PC-9 (cell line): ENCODE measurements around the gene ARHGAP35.

Experiments
- EZH2 ChIP-seq: fragments of 200-600 bp; sonication (generic); IDR thresholded peaks from 2 replicates; pipeline ENCODE4 v1.8.0; 2017; ENCODE audit warnings: antibody characterized with exemption, low read depth
- TF ChIP-seq, protein P1 (sequence below): fragments of 200-600 bp; sonication (generic); conservative IDR thresholded peaks from 2 replicates; pipeline ENCODE4 v1.6.1; 2017; ENCODE audit warnings: mixed run types, antibody characterized with exemption, mild to moderate bottlenecking, moderate library complexity

GRCh38 chr19:46842791-46843190, 18.0 kb upstream of the ARHGAP35 start:
- TF ChIP-seq, protein P1, sequence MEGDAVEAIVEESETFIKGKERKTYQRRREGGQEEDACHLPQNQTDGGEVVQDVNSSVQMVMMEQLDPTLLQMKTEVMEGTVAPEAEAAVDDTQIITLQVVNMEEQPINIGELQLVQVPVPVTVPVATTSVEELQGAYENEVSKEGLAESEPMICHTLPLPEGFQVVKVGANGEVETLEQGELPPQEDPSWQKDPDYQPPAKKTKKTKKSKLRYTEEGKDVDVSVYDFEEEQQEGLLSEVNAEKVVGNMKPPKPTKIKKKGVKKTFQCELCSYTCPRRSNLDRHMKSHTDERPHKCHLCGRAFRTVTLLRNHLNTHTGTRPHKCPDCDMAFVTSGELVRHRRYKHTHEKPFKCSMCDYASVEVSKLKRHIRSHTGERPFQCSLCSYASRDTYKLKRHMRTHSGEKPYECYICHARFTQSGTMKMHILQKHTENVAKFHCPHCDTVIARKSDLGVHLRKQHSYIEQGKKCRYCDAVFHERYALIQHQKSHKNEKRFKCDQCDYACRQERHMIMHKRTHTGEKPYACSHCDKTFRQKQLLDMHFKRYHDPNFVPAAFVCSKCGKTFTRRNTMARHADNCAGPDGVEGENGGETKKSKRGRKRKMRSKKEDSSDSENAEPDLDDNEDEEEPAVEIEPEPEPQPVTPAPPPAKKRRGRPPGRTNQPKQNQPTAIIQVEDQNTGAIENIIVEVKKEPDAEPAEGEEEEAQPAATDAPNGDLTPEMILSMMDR: no peak
- no peak for TF ChIP-seq EZH2
